DND-41 (cell line): ENCODE data around the gene PBRM1.

Experiments
- ATAC-seq: fragments of 200-7000 bp; cut with Tn5 transposase; 3 replicates; pipeline ENCODE4 v1.9.1; 2021; ENCODE audit warnings: low read depth; ENCODE audit not compliant: insufficient read depth
- DNase-seq: peaks from one replicate; pipeline ENCODE4 v3.0.0-alpha.2; 2020
- H2AFZ ChIP-seq: 2 replicates; pipeline ENCODE4 v1.6.0; 2012; ENCODE audit warnings: low read depth, low read length
- H3K27ac ChIP-seq: 2 replicates; pipeline ENCODE4 v1.5.1; 2012; ENCODE audit warnings: low read length, inconsistent platforms
- H3K27me3 ChIP-seq: fragments of 200-600 bp; sonication (generic); 2 replicates; pipeline ENCODE4 v1.6.0; 2012; ENCODE audit warnings: low read length, mild to moderate bottlenecking, inconsistent platforms; ENCODE audit not compliant: insufficient read depth, poor library complexity
- H3K36me3 ChIP-seq: 2 replicates; pipeline ENCODE4 v1.5.1; 2012; ENCODE audit warnings: low read length, inconsistent platforms; ENCODE audit not compliant: insufficient read depth
- H3K4me1 ChIP-seq: 2 replicates; pipeline ENCODE4 v1.5.1; 2012; ENCODE audit warnings: mild to moderate bottlenecking, low read length; ENCODE audit not compliant: insufficient read depth
- H3K4me2 ChIP-seq: 2 replicates; pipeline ENCODE4 v1.6.0; 2012; ENCODE audit warnings: mild to moderate bottlenecking, moderate library complexity, low read length, inconsistent platforms; ENCODE audit not compliant: insufficient read depth
- H3K4me3 ChIP-seq, 2 experiments: fragments of 200-600 bp in 1 of 2; shearing (Covaris generic) in 1 of 2; 2 replicates each; pipeline ENCODE4 v1.5.1; 2012 to 2016; ENCODE audit warnings: inconsistent platforms in 2 of 2, low read length in 2 of 2, mild to moderate bottlenecking in 2 of 2, low read depth in 1 of 2, moderate library complexity in 1 of 2
- H3K79me2 ChIP-seq: 2 replicates; pipeline ENCODE4 v1.6.0; 2012; ENCODE audit warnings: low read length, inconsistent platforms; ENCODE audit not compliant: insufficient read depth
- H3K9ac ChIP-seq: 2 replicates; pipeline ENCODE4 v1.6.0; 2012; ENCODE audit warnings: low read depth, mild to moderate bottlenecking, inconsistent platforms, low read length, moderate library complexity
- H3K9me3 ChIP-seq: 2 replicates; pipeline ENCODE4 v1.5.1; 2012; ENCODE audit warnings: low read length, moderate library complexity, mild to moderate bottlenecking, inconsistent platforms; ENCODE audit not compliant: insufficient read depth, severe bottlenecking
- H4K20me1 ChIP-seq: 2 replicates; pipeline ENCODE4 v1.6.0; 2012; ENCODE audit warnings: low read length; ENCODE audit not compliant: insufficient read depth
- EZH2 ChIP-seq: IDR thresholded peaks from 3 replicates; pipeline ENCODE4 v1.6.1; 2012; ENCODE audit warnings: borderline replicate concordance, low read depth, mild to moderate bottlenecking, moderate library complexity, low read length, inconsistent platforms; ENCODE audit not compliant: severe bottlenecking
- TF ChIP-seq, protein P1 (sequence below): IDR thresholded peaks from 2 replicates; pipeline ENCODE4 v1.5.1; 2012; ENCODE audit warnings: borderline replicate concordance, low read length, moderate library complexity, mild to moderate bottlenecking; ENCODE audit not compliant: poor library complexity, severe bottlenecking; ENCODE audit errors: extremely low read depth

The PBRM1 gene

DNA sequence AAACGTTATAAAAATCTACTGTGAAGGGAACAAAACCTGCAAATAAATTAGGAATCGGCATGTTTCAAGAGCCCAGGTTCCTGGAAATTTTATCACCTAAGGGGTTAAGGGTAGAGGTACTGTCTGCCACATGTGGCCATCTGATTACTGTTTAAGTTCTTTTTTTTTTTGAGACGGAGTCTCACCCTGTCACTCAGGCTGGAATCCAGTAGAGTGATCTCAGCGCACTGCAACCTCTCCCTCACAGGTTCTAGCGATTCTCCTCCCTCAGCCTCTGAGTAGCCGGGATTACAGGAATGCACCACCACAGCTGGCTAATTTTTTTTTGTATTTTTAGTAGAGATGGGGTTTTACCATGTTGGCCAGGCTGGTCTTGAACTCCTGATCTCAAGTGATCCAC, 113.5 kb downstream of the PBRM1 start:
- Histone ChIP-seq H3K27me3 (no peaks in the 10 kb centered on the region), H3K27ac (no peak overlapping the region), H3K4me2 (no peak overlapping the region), H3K9me3 (no peaks in the 10 kb centered on the region), H3K9ac (no peak overlapping the region), H2AFZ (no peak overlapping the region), H4K20me1 (no peaks in the 10 kb centered on the region), H3K79me2 (no peaks in the 10 kb centered on the region), H3K36me3 (peaks cover 74% of the 10 kb centered on the region), H3K4me1 (no peaks in the 10 kb centered on the region), H3K4me3 (no peak overlapping the region)
- DNase-seq = no peak
- TF ChIP-seq, protein P1, sequence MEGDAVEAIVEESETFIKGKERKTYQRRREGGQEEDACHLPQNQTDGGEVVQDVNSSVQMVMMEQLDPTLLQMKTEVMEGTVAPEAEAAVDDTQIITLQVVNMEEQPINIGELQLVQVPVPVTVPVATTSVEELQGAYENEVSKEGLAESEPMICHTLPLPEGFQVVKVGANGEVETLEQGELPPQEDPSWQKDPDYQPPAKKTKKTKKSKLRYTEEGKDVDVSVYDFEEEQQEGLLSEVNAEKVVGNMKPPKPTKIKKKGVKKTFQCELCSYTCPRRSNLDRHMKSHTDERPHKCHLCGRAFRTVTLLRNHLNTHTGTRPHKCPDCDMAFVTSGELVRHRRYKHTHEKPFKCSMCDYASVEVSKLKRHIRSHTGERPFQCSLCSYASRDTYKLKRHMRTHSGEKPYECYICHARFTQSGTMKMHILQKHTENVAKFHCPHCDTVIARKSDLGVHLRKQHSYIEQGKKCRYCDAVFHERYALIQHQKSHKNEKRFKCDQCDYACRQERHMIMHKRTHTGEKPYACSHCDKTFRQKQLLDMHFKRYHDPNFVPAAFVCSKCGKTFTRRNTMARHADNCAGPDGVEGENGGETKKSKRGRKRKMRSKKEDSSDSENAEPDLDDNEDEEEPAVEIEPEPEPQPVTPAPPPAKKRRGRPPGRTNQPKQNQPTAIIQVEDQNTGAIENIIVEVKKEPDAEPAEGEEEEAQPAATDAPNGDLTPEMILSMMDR = no peak
- TF ChIP-seq EZH2 = no peak
- no peak for ATAC-seq

DNA sequence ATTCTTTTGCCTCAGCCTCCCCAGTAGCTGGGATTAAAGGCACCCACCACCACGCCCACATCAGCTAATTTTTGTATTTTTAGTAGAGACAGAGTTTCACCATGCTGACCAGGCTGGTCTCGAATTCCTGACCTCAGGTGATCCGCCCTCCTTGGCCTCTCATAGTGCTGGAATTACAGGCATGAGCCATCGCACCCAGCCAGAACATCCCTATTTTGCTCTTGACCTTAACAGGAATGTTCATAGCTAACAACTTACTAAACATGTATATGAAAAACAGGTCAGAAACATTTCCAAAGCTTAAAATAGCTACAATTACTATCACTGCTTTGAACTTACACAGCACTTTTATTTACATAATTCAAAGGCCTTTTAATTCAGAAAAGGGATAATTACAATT, 115.6 kb downstream of the PBRM1 start:
- Histone ChIP-seq H3K27me3 (no peaks in the 10 kb centered on the region), H3K4me3 (no peak overlapping the region), H3K9ac (no peak overlapping the region), H3K9me3 (no peaks in the 10 kb centered on the region), H3K36me3 (peaks cover 60% of the 10 kb centered on the region), H2AFZ (no peak overlapping the region), H3K4me1 (no peaks in the 10 kb centered on the region), H3K27ac (no peak overlapping the region), H3K4me2 (no peak overlapping the region), H3K79me2 (no peaks in the 10 kb centered on the region), H4K20me1 (no peaks in the 10 kb centered on the region)
- ATAC-seq = no peak
- TF ChIP-seq, protein P1 = no peak
- no peak for TF ChIP-seq EZH2
- DNase-seq = no peak

DNA sequence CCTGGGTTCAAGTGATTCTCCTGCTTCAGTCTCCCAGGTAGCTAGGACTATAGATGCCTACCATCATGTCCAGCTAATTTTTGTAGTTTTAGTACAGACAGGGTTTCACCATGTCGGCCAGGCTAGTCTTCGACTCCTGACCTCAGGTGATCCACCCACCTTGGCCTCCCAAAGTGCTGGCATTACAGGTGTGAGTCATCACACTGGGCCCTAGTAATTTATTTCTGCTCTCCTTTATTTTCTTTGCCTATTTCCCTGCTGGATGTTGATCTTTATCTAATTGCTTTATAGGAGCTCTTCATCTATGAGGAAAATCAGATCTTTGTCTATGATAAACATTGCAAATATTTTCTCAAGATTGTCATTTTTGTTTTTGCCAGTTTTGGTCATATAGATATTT, 117.6 kb downstream of the PBRM1 start:
- no peak for DNase-seq
- no peaks in the 10 kb centered on the region for H3K79me2 ChIP-seq
- no peak overlapping the region for H3K27ac ChIP-seq
- H2AFZ ChIP-seq = no peak overlapping the region
- no peak overlapping the region for H3K4me3 ChIP-seq
- no peaks in the 10 kb centered on the region for H3K27me3 ChIP-seq
- no peak for ATAC-seq
- no peak overlapping the region for H3K9ac ChIP-seq
- H3K4me2 ChIP-seq = no peak overlapping the region
- TF ChIP-seq, protein P1 = no peak
- no peak for TF ChIP-seq EZH2
- H3K4me1 ChIP-seq = no peaks in the 10 kb centered on the region
- no peaks in the 10 kb centered on the region for H4K20me1 ChIP-seq
- no peaks in the 10 kb centered on the region for H3K9me3 ChIP-seq
- peaks cover 59% of the 10 kb centered on the region for H3K36me3 ChIP-seq

DNA sequence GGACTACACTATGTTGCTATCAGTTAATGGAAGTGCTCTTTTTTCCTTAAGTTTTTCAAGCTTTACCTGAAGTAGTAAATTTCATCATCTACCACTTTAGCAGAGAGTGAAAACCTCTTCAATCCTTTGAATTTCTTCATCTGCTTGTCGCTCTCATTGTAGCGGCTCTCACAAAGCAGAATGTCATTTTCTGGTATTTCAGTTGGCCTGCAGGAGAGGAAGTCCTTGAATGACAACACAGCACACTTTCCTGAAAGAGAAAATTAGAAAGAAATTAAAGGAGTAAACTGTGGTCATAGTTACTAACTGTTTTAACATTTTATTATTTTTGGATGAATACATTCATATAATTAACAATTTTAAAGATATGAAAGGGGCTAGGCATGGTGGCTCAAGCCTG, 121.7 kb downstream of the PBRM1 start:
- no peak for TF ChIP-seq EZH2
- TF ChIP-seq, protein P1 = no peak
- Histone ChIP-seq H3K4me1 (no peaks in the 10 kb centered on the region), H3K9me3 (no peaks in the 10 kb centered on the region), H3K9ac (no peak overlapping the region), H2AFZ (no peak overlapping the region), H4K20me1 (no peaks in the 10 kb centered on the region), H3K4me2 (no peak overlapping the region), H3K4me3 (no peak overlapping the region), H3K36me3 (peaks cover 70% of the 10 kb centered on the region), H3K27ac (no peak overlapping the region), H3K27me3 (no peaks in the 10 kb centered on the region), H3K79me2 (no peaks in the 10 kb centered on the region)
- DNase-seq = no peak
- no peak for ATAC-seq
